Psoas muscle (tissue), 8 donors: ENCODE measurements around the gene FNDC1. TPM values are rescaled to one million over a fixed set of nuclear protein-coding genes. Genes with fewer than 3 reads are reported as not detected.
A peak's percentile ranks its signal among the peaks of the same experiment; 100 is the strongest.

Experiments
- ATAC-seq, 4 donors: fragments of 200-7000 bp; cut with Tn5 transposase; one replicate each; pipeline ENCODE4 v1.9.1; 2020; ENCODE audit warnings: moderate library complexity in 3 of 4, mild to moderate bottlenecking in 2 of 4
- DNase-seq, 2 donors: peaks; one replicate each; pipeline ENCODE4 v3.0.0-alpha.2; 2020
- H3K27ac ChIP-seq: fragments of 200-600 bp; one replicate; pipeline ENCODE4 v1.8.0; 2022
- H3K27me3 ChIP-seq, 3 donors: fragments of 200-600 bp in 1 of 3; one replicate each; pipeline versions ENCODE4 v1.6.1 to v1.8.0; 2013 to 2022; ENCODE audit warnings: low read length in 2 of 3, mild to moderate bottlenecking in 2 of 3, moderate library complexity in 1 of 3; ENCODE audit not compliant: insufficient read depth in 3 of 3
- H3K36me3 ChIP-seq, 2 donors: fragments of 200-600 bp in 1 of 2; one replicate each; pipeline versions ENCODE4 v1.6.1 to v1.8.0; 2013 to 2022; ENCODE audit warnings: low read depth in 1 of 2, mild to moderate bottlenecking in 1 of 2, moderate library complexity in 1 of 2; ENCODE audit not compliant: insufficient read depth in 1 of 2
- H3K4me1 ChIP-seq: fragments of 200-600 bp; one replicate; pipeline ENCODE4 v1.8.0; 2022
- H3K4me3 ChIP-seq: fragments of 200-600 bp; one replicate; pipeline ENCODE4 v1.8.0; 2022; ENCODE audit warnings: mild to moderate bottlenecking
- H3K9me3 ChIP-seq: fragments of 200-600 bp; one replicate; pipeline ENCODE4 v1.8.0; 2022
- CTCF ChIP-seq: fragments of 200-600 bp; IDR thresholded peaks from one replicate; pipeline ENCODE4 v1.8.0; 2022; ENCODE audit warnings: antibody characterized with exemption
- WGBS, 3 donors: extraction: QIAGEN DNeasy Blood & Tissue Kit; methylation state at CpG; one replicate each; pipeline versions ENCODE4 v1.1.6 to v1.1.7; 2013; 5-methylcytosine and 5-hydroxymethylcytosine counted together
- intact Hi-C, 2 donors: fragments of 100-400 bp; cut with DNase I; formaldehyde crosslinking; loops; one replicate each; pipeline versions ENCODE4 v1.11.0 to v1.14.2; 2022
- polyA plus RNA-seq, 3 donors: library from polyadenylated mRNA; stranded (reverse); fragments of 200-250 nt; gene quantifications; one replicate each; pipeline ENCODE4 v1.2.3, GENCODE V29; 2013
- total RNA-seq, 4 donors: library from RNA; stranded (reverse); fragmentation: NEBNext Ultra II Directional in 2 of 4; extraction: Animal tissue kit (Norgen Biotek cat#: 25700) in 2 of 4; gene quantifications; one replicate each; pipeline versions ENCODE4 v1.2.1 to v1.2.4, GENCODE V29; 2021 to 2023
- donor health status: healthy with polysubstance abuse.
- donor health status: DM: no; HTN: no; CAD: no; lungs with moderate emphysema.
- donor health status: Bipolar disorder and iron deficiency.
- donor health status: healthy.
- donor health status: DM: yes; HTN: yes; CAD: no.
- donor health status: DM: no; HTN: no; CAD: no.
- donor health status: DM: no; HTN: no; CAD: no.
- donor health status: DM: yes; HTN: yes; CAD: no.

Gene FNDC1
- total and polyA plus RNA-seq, 7 donors = 0.06 to 0.99 (median 0.29) TPM

- no peaks in the 10 kb centered on the region for H3K4me1 ChIP-seq
- H3K27me3 ChIP-seq = peaks cover 0 to 21% (median 3%) of the 10 kb centered on the region in 3 donors
- no peak overlapping the region for H3K27ac ChIP-seq
- H3K36me3 ChIP-seq = no peaks in the 10 kb centered on the region
- H3K4me3 ChIP-seq = no peak overlapping the region
- DNase-seq (no peak), ATAC-seq (no peak)
- H3K9me3 ChIP-seq = no peaks in the 10 kb centered on the region
- 91 to 93% (median 91%) methylated on average over 4 of the region's 4 CpGs for WGBS, 3 donors
- TF ChIP-seq CTCF = no peak
- intact Hi-C loops = loop anchor here in 1 of 2 donors (10.0 kb wide), 1 partner anchor 478 kb away; no protein-coding TSS in a partner anchor
Measured at GRCh38 chr6:159176913-159177312, 7.7 kb downstream of the FNDC1 start.

- 47 to 73% (median 60%) methylated on average over 9 of the region's 9 CpGs for WGBS, 3 donors
- H3K9me3 ChIP-seq = no peaks in the 10 kb centered on the region
- no peaks in the 10 kb centered on the region for H3K4me1 ChIP-seq
- TF ChIP-seq CTCF = no peak
- H3K36me3 ChIP-seq = no peaks in the 10 kb centered on the region
- no peak overlapping the region for H3K27ac ChIP-seq
- DNase-seq = peak in 1 of 2 donors; percentile 35
- H3K4me3 ChIP-seq = no peak overlapping the region
- no peak for ATAC-seq
- peaks cover 0 to 8% (median under 1%) of the 10 kb centered on the region in 3 donors for H3K27me3 ChIP-seq
- intact Hi-C loops = loop anchor here in 1 of 2 donors (10.0 kb wide), 1 partner anchor 476 kb away; no protein-coding TSS in a partner anchor
Measured at GRCh38 chr6:159178847-159179246, 9.6 kb downstream of the FNDC1 start.

- ATAC-seq (no peak), DNase-seq (no peak)
- Histone ChIP-seq H3K27me3 (no peaks in the 10 kb centered on the region), H3K4me3 (no peak overlapping the region), H3K36me3 (no peaks in the 10 kb centered on the region), H3K4me1 (no peaks in the 10 kb centered on the region), H3K27ac (no peak overlapping the region), H3K9me3 (no peaks in the 10 kb centered on the region)
- 84 to 91% (median 85%) methylated on average over 4 of the region's 4 CpGs for WGBS, 3 donors
- no peak for TF ChIP-seq CTCF
- intact Hi-C loops = no loop called here
Measured at GRCh38 chr6:159180001-159180400, 10.8 kb downstream of the FNDC1 start.

GRCh38 chr6:159181914-159182313 is 12.7 kb downstream of the FNDC1 start:
- WGBS, 3 donors = 89 to 93% (median 90%) methylated on average over 2 of the region's 2 CpGs
- no peak for TF ChIP-seq CTCF
- no peak overlapping the region for H3K27ac ChIP-seq
- H3K27me3 ChIP-seq = no peaks in the 10 kb centered on the region
- ATAC-seq = no peak
- H3K36me3 ChIP-seq = no peaks in the 10 kb centered on the region
- no peaks in the 10 kb centered on the region for H3K9me3 ChIP-seq
- no peak for DNase-seq
- no peak overlapping the region for H3K4me3 ChIP-seq
- no peaks in the 10 kb centered on the region for H3K4me1 ChIP-seq
- intact Hi-C loops = no loop called here

- WGBS, 3 donors = 81 to 89% (median 86%) methylated on average over 1 of the region's 1 CpG
- no peaks in the 10 kb centered on the region for H3K4me1 ChIP-seq
- no peak overlapping the region for H3K4me3 ChIP-seq
- H3K27me3 ChIP-seq = no peaks in the 10 kb centered on the region
- no peaks in the 10 kb centered on the region for H3K9me3 ChIP-seq
- no peak for TF ChIP-seq CTCF
- intact Hi-C loops = no loop called here
- ATAC-seq (no peak), DNase-seq (no peak)
- H3K27ac ChIP-seq = no peak overlapping the region
- H3K36me3 ChIP-seq = no peaks in the 10 kb centered on the region
Measured at GRCh38 chr6:159184559-159184958, 15.4 kb downstream of the FNDC1 start.
